Lower lobe of right lung (tissue), 2 donors: Measurements from ENCODE around the gene FANCB. TPM values are rescaled to one million over a fixed set of nuclear protein-coding genes. Genes with fewer than 3 reads are reported as not detected.

Source experiments
- ATAC-seq, 2 donors: fragments of 200-7000 bp; cut with Tn5 transposase; one replicate each; pipeline ENCODE4 v1.9.1; 2020 to 2022; ENCODE audit warnings: mild to moderate bottlenecking in 2 of 2, moderate library complexity in 2 of 2
- DNase-seq: peaks from one replicate; pipeline ENCODE4 v3.0.0-alpha.2; 2020
- H3K27ac ChIP-seq: fragments of 200-600 bp; one replicate; pipeline ENCODE4 v1.8.0; 2022
- H3K27me3 ChIP-seq: fragments of 200-600 bp; one replicate; pipeline ENCODE4 v1.8.0; 2022; ENCODE audit warnings: low read depth
- H3K36me3 ChIP-seq: fragments of 200-600 bp; one replicate; pipeline ENCODE4 v1.8.0; 2022; ENCODE audit warnings: mild to moderate bottlenecking
- H3K4me1 ChIP-seq: fragments of 200-600 bp; one replicate; pipeline ENCODE4 v1.8.0; 2022
- H3K4me3 ChIP-seq: fragments of 200-600 bp; one replicate; pipeline ENCODE4 v1.8.0; 2022; ENCODE audit warnings: mild to moderate bottlenecking
- H3K9me3 ChIP-seq: fragments of 200-600 bp; one replicate; pipeline ENCODE4 v1.8.0; 2022
- intact Hi-C: fragments of 100-400 bp; cut with DNase I; formaldehyde crosslinking; loops from one replicate; pipeline ENCODE4 v1.11.0; 2022
- total RNA-seq: library from RNA; stranded (reverse); fragmentation: NEBNext Ultra II Directional; extraction: Animal tissue kit (Norgen Biotek cat#: 25700); gene quantifications from one replicate; pipeline ENCODE4 v1.2.1, GENCODE V29; 2021
- TF ChIP-seq, protein P1 (sequence below): fragments of 200-600 bp; IDR thresholded peaks from one replicate; pipeline ENCODE4 v1.8.0; 2022; ENCODE audit warnings: antibody characterized with exemption, mild to moderate bottlenecking
- donor health status: DM: no; HTN: yes; CAD: no; lungs with severe emphysema.

FANCB gene
- total RNA-seq, 1 donor from 2014 or later, result 1.5 TPM

DNA sequence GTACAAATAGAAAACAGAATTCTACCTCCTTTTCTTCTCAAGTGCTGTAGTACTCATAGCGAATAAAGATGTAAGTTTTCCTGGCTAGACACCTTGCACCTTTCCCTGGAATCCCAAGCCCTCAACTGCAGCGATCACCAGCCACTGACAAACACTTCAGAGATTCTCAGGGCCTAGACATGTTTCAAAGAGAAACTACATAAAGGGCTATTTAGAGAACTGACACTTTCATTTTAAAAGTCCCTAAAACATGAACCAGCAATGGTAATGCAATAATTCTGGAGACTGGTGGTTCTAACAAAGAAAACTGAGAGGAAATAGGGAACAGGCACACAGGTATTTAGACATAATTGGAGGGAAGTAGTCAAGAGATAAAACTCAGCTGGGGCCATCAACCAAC, 35.7 kb downstream of the FANCB start:
- H3K36me3 ChIP-seq, result no peaks in the 10 kb centered on the region
- H3K27me3 ChIP-seq, result no peaks in the 10 kb centered on the region
- DNase-seq (no peak), ATAC-seq (no peak)
- H3K27ac ChIP-seq, result no peak overlapping the region
- H3K4me3 ChIP-seq, result no peak overlapping the region
- intact Hi-C loops, result no loop called here
- TF ChIP-seq, protein P1, sequence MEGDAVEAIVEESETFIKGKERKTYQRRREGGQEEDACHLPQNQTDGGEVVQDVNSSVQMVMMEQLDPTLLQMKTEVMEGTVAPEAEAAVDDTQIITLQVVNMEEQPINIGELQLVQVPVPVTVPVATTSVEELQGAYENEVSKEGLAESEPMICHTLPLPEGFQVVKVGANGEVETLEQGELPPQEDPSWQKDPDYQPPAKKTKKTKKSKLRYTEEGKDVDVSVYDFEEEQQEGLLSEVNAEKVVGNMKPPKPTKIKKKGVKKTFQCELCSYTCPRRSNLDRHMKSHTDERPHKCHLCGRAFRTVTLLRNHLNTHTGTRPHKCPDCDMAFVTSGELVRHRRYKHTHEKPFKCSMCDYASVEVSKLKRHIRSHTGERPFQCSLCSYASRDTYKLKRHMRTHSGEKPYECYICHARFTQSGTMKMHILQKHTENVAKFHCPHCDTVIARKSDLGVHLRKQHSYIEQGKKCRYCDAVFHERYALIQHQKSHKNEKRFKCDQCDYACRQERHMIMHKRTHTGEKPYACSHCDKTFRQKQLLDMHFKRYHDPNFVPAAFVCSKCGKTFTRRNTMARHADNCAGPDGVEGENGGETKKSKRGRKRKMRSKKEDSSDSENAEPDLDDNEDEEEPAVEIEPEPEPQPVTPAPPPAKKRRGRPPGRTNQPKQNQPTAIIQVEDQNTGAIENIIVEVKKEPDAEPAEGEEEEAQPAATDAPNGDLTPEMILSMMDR, result no peak
- H3K9me3 ChIP-seq, result no peaks in the 10 kb centered on the region
- no peaks in the 10 kb centered on the region for H3K4me1 ChIP-seq

DNA sequence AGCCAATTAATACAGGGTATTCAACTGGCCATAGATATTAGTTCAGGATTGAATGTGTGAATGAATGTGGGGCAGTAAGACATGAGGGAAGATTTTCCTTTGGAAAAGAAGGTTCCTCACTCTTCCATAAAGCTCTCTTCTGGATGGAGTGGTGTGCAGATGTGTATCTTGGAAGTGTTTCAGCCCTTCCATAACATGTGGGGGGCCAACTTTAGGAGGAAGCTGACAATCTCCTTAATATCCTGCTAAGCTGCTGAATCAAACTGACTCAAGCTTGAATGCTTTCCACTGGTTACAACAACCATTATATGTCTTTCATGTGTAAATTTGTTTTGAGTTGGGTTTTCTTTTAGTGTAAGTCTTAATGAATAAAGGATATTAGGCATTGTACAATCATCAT, 40.3 kb downstream of the FANCB start:
- no peaks in the 10 kb centered on the region for H3K27me3 ChIP-seq
- H3K36me3 ChIP-seq, result no peaks in the 10 kb centered on the region
- intact Hi-C loops, result no loop called here
- no peak for ATAC-seq
- H3K4me1 ChIP-seq, result no peaks in the 10 kb centered on the region
- H3K9me3 ChIP-seq, result no peaks in the 10 kb centered on the region
- H3K27ac ChIP-seq, result no peak overlapping the region
- no peak for DNase-seq
- H3K4me3 ChIP-seq, result no peak overlapping the region
- TF ChIP-seq, protein P1, result no peak

- Histone ChIP-seq H3K9me3 (no peaks in the 10 kb centered on the region), H3K36me3 (no peaks in the 10 kb centered on the region), H3K4me1 (no peaks in the 10 kb centered on the region), H3K27ac (no peak overlapping the region), H3K4me3 (no peak overlapping the region), H3K27me3 (no peaks in the 10 kb centered on the region)
- TF ChIP-seq, protein P1, result no peak
- ATAC-seq (no peak), DNase-seq (no peak)
- intact Hi-C loops, result no loop called here
Observed at GRCh38 chrX:14832151-14832550, 40.7 kb downstream of the FANCB start.

DNA sequence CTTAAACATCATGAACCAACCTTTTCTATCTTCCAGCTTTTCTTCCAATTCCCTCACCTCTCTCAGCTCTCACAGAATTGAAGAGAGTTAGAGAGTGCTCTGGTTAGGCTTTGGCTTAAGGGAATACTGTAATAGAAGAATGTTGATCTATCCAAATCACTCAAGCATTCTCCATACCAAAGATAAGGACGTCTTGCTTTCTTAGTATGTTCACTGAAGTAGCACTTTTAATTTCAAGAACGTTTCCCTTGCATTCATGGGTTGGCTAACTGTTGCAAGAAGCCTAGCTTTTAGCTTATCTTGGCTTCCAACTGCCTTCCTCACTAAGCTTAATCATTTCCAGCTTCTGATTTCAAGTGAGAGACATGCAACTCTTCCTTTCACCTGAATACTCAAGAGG, 43.2 kb downstream of the FANCB start:
- Histone ChIP-seq H3K4me1 (no peaks in the 10 kb centered on the region), H3K36me3 (no peaks in the 10 kb centered on the region), H3K9me3 (no peaks in the 10 kb centered on the region), H3K27ac (no peak overlapping the region), H3K4me3 (no peak overlapping the region), H3K27me3 (no peaks in the 10 kb centered on the region)
- intact Hi-C loops, result no loop called here
- TF ChIP-seq, protein P1, result no peak
- no peak for DNase-seq
- peak; percentile 61 to 81 for ATAC-seq

GRCh38 chrX:14826319-14826718, 46.5 kb downstream of the FANCB start:
- Histone ChIP-seq H3K36me3 (no peaks in the 10 kb centered on the region), H3K4me3 (no peak overlapping the region), H3K27ac (no peak overlapping the region), H3K27me3 (no peaks in the 10 kb centered on the region), H3K9me3 (no peaks in the 10 kb centered on the region), H3K4me1 (no peaks in the 10 kb centered on the region)
- DNase-seq (no peak), ATAC-seq (no peak)
- intact Hi-C loops, result no loop called here
- TF ChIP-seq, protein P1, result no peak

- ATAC-seq (no peak), DNase-seq (no peak)
- Histone ChIP-seq H3K9me3 (no peaks in the 10 kb centered on the region), H3K27me3 (no peaks in the 10 kb centered on the region), H3K36me3 (no peaks in the 10 kb centered on the region), H3K4me1 (no peaks in the 10 kb centered on the region), H3K4me3 (no peak overlapping the region), H3K27ac (no peak overlapping the region)
- TF ChIP-seq, protein P1, result no peak
- intact Hi-C loops, result no loop called here
Observed at GRCh38 chrX:14825851-14826250, 47.0 kb downstream of the FANCB start.
